Measurements from ENCODE around the gene SCIN.

Gene SCIN

GRCh38 chr7:12569673-12570072 is 847 bp upstream of the SCIN start:
- no peak for DNase-seq (ENCODE audit: low read depth)

GRCh38 chr7:12570168-12570533 is 369 bp upstream of the SCIN start:
- no peak for DNase-seq (ENCODE audit: low read depth)

DNA sequence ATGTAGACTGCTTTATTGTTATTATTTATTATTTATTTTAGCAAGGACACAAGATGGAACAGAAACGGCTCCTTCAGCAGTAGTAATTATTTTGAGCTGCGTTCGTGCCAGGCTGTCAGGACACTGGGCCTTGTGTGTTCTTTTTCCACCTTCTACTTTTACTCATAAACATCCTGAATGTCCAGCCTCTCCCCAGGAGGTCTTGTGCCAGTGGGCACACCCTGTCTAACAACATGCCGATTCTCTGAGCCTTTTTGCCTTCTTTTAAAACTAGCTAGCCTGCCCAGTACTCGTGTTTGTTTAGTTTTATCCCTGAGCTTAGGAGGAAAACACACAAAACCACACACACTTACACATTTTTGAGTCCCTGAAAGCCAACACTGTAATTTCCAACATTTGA is 1.2 kb downstream of the SCIN start:
- no peak for DNase-seq (ENCODE audit: low read depth)

DNA sequence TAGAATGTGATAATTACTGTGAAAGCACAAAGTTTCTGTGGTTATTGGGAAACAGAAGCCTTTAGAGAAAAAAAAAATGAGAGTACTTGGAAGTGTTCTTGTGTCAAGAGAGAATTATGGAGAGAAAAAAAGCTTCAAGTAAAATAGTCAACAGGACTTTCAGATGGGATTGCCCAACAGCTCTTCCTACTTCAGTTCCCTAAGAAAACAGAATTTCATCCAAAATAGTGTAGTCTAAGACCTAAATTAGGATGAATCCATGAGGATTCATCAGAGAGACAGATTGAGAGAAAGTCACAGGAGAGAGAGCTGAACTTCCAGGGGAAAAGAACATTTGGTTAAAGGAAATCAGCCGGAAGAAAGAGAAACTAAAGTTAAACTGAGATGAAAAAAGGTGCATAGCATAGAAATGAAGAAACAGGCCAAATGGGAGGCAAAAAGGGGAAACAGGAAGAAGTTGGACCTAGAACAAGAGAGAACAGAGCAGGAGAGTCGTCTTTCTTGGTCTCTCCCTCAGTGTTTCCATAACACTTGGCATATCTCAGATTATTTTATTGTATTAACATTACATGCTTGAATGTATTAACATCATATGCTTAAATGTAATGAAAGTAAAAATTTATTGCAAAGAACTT is 2.5 kb downstream of the SCIN start:
- DNase-seq (ENCODE audit: low read depth): no peak

- no peak for DNase-seq (ENCODE audit: low read depth)
These were observed 3.4 kb downstream of the SCIN start for GRCh38 chr7:12573885-12574284.

- no peak for DNase-seq (ENCODE audit: low read depth)
These were observed 8.6 kb downstream of the SCIN start for GRCh38 chr7:12578930-12579640.

DNA sequence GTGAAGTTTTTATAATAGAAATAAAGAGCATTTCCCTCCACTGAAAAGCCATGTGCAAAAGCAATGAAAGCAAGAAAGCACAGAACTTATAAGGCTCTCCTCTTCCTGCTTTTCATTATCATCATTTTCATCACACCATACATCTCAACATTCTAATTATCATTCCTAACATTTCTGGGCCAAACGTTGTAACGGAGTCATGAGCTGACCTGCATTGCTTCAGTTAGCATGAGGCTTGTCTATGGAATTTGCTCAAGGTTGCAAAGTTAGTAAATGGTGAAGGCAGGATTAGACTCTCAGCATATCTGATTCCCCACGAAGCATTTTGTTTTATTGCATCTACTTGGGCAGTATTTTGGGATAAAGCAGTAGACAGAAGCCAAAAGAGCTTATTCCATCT is 11.4 kb downstream of the SCIN start:
- DNase-seq (ENCODE audit: low read depth): peak; percentile 22

- DNase-seq (ENCODE audit: low read depth): no peak
These were observed 11.8 kb downstream of the SCIN start for GRCh38 chr7:12582362-12582761.

GRCh38 chr7:12583176-12583575 is 12.7 kb downstream of the SCIN start:
- DNase-seq (ENCODE audit: low read depth): peak; percentile 3

- DNase-seq (ENCODE audit: low read depth): no peak
These were observed 13.4 kb downstream of the SCIN start for GRCh38 chr7:12583922-12584321.

GRCh38 chr7:12584930-12585329 is 14.4 kb downstream of the SCIN start:
- peak; percentile 13 for DNase-seq (ENCODE audit: low read depth)

- DNase-seq (ENCODE audit: low read depth): no peak
These were observed 15.8 kb downstream of the SCIN start for GRCh38 chr7:12586271-12586670.

- DNase-seq (ENCODE audit: low read depth): no peak
These were observed 17.9 kb downstream of the SCIN start for GRCh38 chr7:12588259-12588904.

GRCh38 chr7:12590559-12590958 is 20.0 kb downstream of the SCIN start:
- no peak for DNase-seq (ENCODE audit: low read depth)

GRCh38 chr7:12594122-12594897 is 23.8 kb downstream of the SCIN start:
- DNase-seq (ENCODE audit: low read depth): no peak

GRCh38 chr7:12595148-12595547 is 24.6 kb downstream of the SCIN start:
- DNase-seq (ENCODE audit: low read depth): no peak

GRCh38 chr7:12596225-12596790 is 25.8 kb downstream of the SCIN start:
- DNase-seq (ENCODE audit: low read depth): no peak

DNA sequence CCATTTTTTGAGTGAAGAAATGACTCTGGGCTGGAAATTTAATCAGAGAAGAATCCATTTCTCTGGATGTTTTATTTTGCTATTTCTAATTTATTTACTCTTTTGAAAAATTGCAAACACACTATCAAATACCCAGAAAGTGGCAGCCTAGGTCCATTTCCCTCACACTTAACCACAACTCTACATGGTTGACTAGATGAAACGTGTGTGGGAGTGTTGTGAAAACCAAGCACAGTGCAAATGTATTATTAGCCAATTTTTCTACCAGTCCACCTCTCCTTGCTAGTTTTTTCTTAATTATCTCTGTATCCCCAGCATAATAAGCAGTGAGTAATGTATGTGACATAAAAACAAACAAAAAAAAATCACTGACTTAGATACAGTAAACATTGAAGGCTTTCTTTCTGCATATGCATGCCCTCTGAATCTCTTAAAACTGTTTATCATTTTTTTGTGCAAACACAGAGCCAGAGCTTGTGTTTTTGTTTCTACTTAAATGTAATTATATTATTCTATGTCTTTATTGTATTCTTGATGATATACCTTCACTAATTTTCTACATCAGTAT is 30.9 kb downstream of the SCIN start:
- no peak for DNase-seq (ENCODE audit: low read depth)

GRCh38 chr7:12607134-12607533 is 36.6 kb downstream of the SCIN start:
- no peak for DNase-seq (ENCODE audit: low read depth)

- DNase-seq (ENCODE audit: low read depth): no peak
These were observed 39.0 kb downstream of the SCIN start for GRCh38 chr7:12609561-12609960.

GRCh38 chr7:12610899-12611298 is 40.4 kb downstream of the SCIN start:
- no peak for DNase-seq (ENCODE audit: low read depth)

DNA sequence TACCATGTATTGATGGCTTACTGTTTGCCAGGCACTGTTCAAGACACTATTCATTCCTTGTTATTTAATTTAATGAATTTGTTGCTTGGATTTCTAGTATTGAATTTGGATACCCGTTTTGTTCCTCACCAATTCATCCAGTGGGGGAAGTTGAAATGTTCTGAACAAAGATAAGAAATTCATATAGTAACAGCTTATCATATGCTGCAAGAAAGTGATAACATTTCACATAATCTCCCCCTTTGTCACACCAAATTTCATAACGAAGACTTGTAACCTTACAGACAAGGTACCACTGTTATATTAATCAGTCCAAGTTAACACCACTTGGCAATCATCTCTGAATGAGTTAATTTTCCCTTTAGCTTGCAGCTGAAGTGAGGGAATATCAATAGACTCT is 42.1 kb downstream of the SCIN start:
- DNase-seq (ENCODE audit: low read depth): no peak

All from EH (cell line).